DND-41 (cell line): ENCODE measurements around the gene TREH.

Experiments
- CTCF ChIP-seq: IDR thresholded peaks from 2 replicates; pipeline ENCODE4 v1.5.1; 2012; ENCODE audit warnings: borderline replicate concordance, low read length, moderate library complexity, mild to moderate bottlenecking; ENCODE audit not compliant: poor library complexity, severe bottlenecking; ENCODE audit errors: extremely low read depth
- EZH2 ChIP-seq: IDR thresholded peaks from 3 replicates; pipeline ENCODE4 v1.6.1; 2012; ENCODE audit warnings: borderline replicate concordance, low read depth, mild to moderate bottlenecking, moderate library complexity, low read length, inconsistent platforms; ENCODE audit not compliant: severe bottlenecking

- TF ChIP-seq CTCF (no peak), EZH2 (no peak)
Observed at GRCh38 chr11:118618991-118619375, 60.5 kb downstream of the TREH start.
